HG03103 (cell line): Measurements from ENCODE around the gene CORO1C.
"Not testable (repeated sequence)": the region's sequence is repeated elsewhere in the genome, so short reads cannot be mapped to it uniquely, and the experiment has no call there.

Experiments used
- ATAC-seq: cut with Tn5 transposase; IDR thresholded peaks from one replicate; pipeline ENCODE4 v1.9.1; 2021; ENCODE audit warnings: low read depth; ENCODE audit not compliant: unreplicated experiment

The CORO1C gene

GRCh38 chr12:108731105-108731865 is at the start of gene CORO1C:
Gene CORO1C (minus strand): TSS chr12:108731518. CDS start chr12:108701318, 30,200 bp downstream.
- peak; percentile 52 for ATAC-seq

GRCh38 chr12:108779998-108780688 is 48.8 kb upstream of the CORO1C start:
- no peak for ATAC-seq

- no peak for ATAC-seq
Measured at GRCh38 chr12:108778053-108778452, 46.7 kb upstream of the CORO1C start.

- no peak for ATAC-seq
Measured at GRCh38 chr12:108777156-108777555, 45.8 kb upstream of the CORO1C start.

- no peak for ATAC-seq
Measured at GRCh38 chr12:108773798-108774788, 42.8 kb upstream of the CORO1C start.

- no peak for ATAC-seq
Measured at GRCh38 chr12:108772891-108773797, 41.8 kb upstream of the CORO1C start.

GRCh38 chr12:108772247-108772646 is 40.9 kb upstream of the CORO1C start:
- no peak for ATAC-seq

GRCh38 chr12:108771835-108772234 is 40.5 kb upstream of the CORO1C start:
- not testable (repeated sequence) for ATAC-seq

GRCh38 chr12:108770963-108771362 is 39.6 kb upstream of the CORO1C start:
- no peak for ATAC-seq

- ATAC-seq = no peak
Measured at GRCh38 chr12:108770269-108770829, 39.0 kb upstream of the CORO1C start.

GRCh38 chr12:108768591-108769500 is 37.5 kb upstream of the CORO1C start:
- ATAC-seq = no peak

GRCh38 chr12:108766294-108766693 is 35.0 kb upstream of the CORO1C start:
- ATAC-seq = no peak

- ATAC-seq = no peak
Measured at GRCh38 chr12:108765289-108765764, 34.0 kb upstream of the CORO1C start.

GRCh38 chr12:108764540-108765288 is 33.4 kb upstream of the CORO1C start:
- ATAC-seq = no peak

- no peak for ATAC-seq
Measured at GRCh38 chr12:108761226-108761625, 29.9 kb upstream of the CORO1C start.

GRCh38 chr12:108759924-108760323 is 28.6 kb upstream of the CORO1C start:
- no peak for ATAC-seq

GRCh38 chr12:108757856-108758255 is 26.5 kb upstream of the CORO1C start:
- no peak for ATAC-seq

- no peak for ATAC-seq
Measured at GRCh38 chr12:108756421-108756820, 25.1 kb upstream of the CORO1C start.
